Mammary epithelial cell (primary cell): Measurements from ENCODE around the gene MYO15B.

ENCODE experiments used
- CTCF ChIP-seq, 2 donors: IDR thresholded peaks in 1 of 2; conservative IDR thresholded peaks in 1 of 2; 2 replicates each; pipeline ENCODE4 v1.5.1; 2011 to 2012; ENCODE audit warnings: inconsistent platforms in 2 of 2, low read length in 2 of 2, mild to moderate bottlenecking in 2 of 2, control low read depth in 1 of 2, low read depth in 1 of 2; ENCODE audit not compliant: insufficient read depth in 1 of 2; ENCODE audit errors: extremely low read depth in 1 of 2
- EZH2 ChIP-seq: IDR thresholded peaks from 2 replicates; pipeline ENCODE4 v1.6.1; 2012; ENCODE audit warnings: low read length, inconsistent platforms, borderline replicate concordance

GRCh38 chr17:75646638-75646992 lies 59.0 kb downstream of the MYO15B start:
- TF ChIP-seq CTCF (conservative IDR thresholded peaks at IDR 0.05 in 1 of 2, IDR thresholded peaks at IDR 0.05 in 1 of 2; ENCODE audit: extremely low read depth in 1 of 2, insufficient read depth in 1 of 2, low read depth in 1 of 2, low read length in 2 of 2) = no peak
- TF ChIP-seq EZH2 = no peak
